HG02610 (cell line): ENCODE results near the gene SVEP1.
"Not testable (repeated sequence)": the region's sequence is repeated elsewhere in the genome, so short reads cannot be mapped to it uniquely, and the experiment has no call there.

Source experiments
- ATAC-seq: cut with Tn5 transposase; IDR thresholded peaks from one replicate; pipeline ENCODE4 v1.9.1; 2021; ENCODE audit warnings: mild to moderate bottlenecking, moderate library complexity; ENCODE audit not compliant: unreplicated experiment

Gene SVEP1

GRCh38 chr9:110579862-110580219 is 300 bp upstream of the SVEP1 start:
- ATAC-seq = no peak

GRCh38 chr9:110578575-110579033 is 937 bp downstream of the SVEP1 start:
- no peak for ATAC-seq

GRCh38 chr9:110575945-110576344 is 3.6 kb downstream of the SVEP1 start:
- no peak for ATAC-seq

GRCh38 chr9:110575169-110575568 is 4.4 kb downstream of the SVEP1 start:
- ATAC-seq = no peak

- ATAC-seq = no peak
Observed at GRCh38 chr9:110573305-110573704, 6.2 kb downstream of the SVEP1 start.

- no peak for ATAC-seq
Observed at GRCh38 chr9:110571801-110572483, 7.6 kb downstream of the SVEP1 start.

GRCh38 chr9:110566156-110566555 is 13.4 kb downstream of the SVEP1 start:
- no peak for ATAC-seq

GRCh38 chr9:110561826-110562225 is 17.7 kb downstream of the SVEP1 start:
- no peak for ATAC-seq

GRCh38 chr9:110559869-110560268 is 19.7 kb downstream of the SVEP1 start:
- ATAC-seq = no peak

- ATAC-seq = no peak
Observed at GRCh38 chr9:110555551-110556331, 23.8 kb downstream of the SVEP1 start.

GRCh38 chr9:110546411-110546871 is 33.1 kb downstream of the SVEP1 start:
- ATAC-seq = no peak

GRCh38 chr9:110545705-110546104 is 33.8 kb downstream of the SVEP1 start:
- ATAC-seq = no peak

GRCh38 chr9:110543631-110544051 is 35.9 kb downstream of the SVEP1 start:
- ATAC-seq = no peak

GRCh38 chr9:110541950-110542349 is 37.6 kb downstream of the SVEP1 start:
- ATAC-seq = no peak

GRCh38 chr9:110538647-110539041 is 40.9 kb downstream of the SVEP1 start:
- no peak for ATAC-seq

- no peak for ATAC-seq
Observed at GRCh38 chr9:110537841-110538646, 41.5 kb downstream of the SVEP1 start.

- no peak for ATAC-seq
Observed at GRCh38 chr9:110536822-110537221, 42.7 kb downstream of the SVEP1 start.

GRCh38 chr9:110534162-110534561 is 45.4 kb downstream of the SVEP1 start:
- not testable (repeated sequence) for ATAC-seq

- no peak for ATAC-seq
Observed at GRCh38 chr9:110532908-110533665, 46.5 kb downstream of the SVEP1 start.

- no peak for ATAC-seq
Observed at GRCh38 chr9:110531776-110532175, 47.8 kb downstream of the SVEP1 start.

- ATAC-seq = not testable (repeated sequence)
Observed at GRCh38 chr9:110531241-110531640, 48.3 kb downstream of the SVEP1 start.
